SK-N-SH (cell line): ENCODE measurements around the gene HDGFL3. TPM values are rescaled to one million over a fixed set of nuclear protein-coding genes. Genes with fewer than 3 reads are reported as not detected.
"Not testable (repeated sequence)": the region's sequence is repeated elsewhere in the genome, so short reads cannot be mapped to it uniquely, and the experiment has no call there.

Source experiments
- CTCF ChIA-PET: fragments of 300-600, 350-600 bp; formaldehyde crosslinking; extraction: SDS; loops from one replicate; lab custom pipeline; 2021; lab: Yijun Ruan, JAX
- POLR2A ChIA-PET: fragments of 350-600 bp; sonication (Branson Sonifier 250); formaldehyde crosslinking; extraction: SDS; loops from one replicate; lab custom pipeline; 2020; ENCODE audit warnings: antibody characterized with exemption, inconsistent platforms; lab: Yijun Ruan, JAX
- DNase-seq: peaks from one replicate; pipeline ENCODE4 v3.0.0; 2012
- H2AFZ ChIP-seq: fragments of 200-600 bp; sonication (generic); 2 replicates; pipeline ENCODE4 v1.8.1; 2016; ENCODE audit warnings: antibody characterized with exemption, mild to moderate bottlenecking, low read depth
- H3F3A ChIP-seq: fragments of 200-600 bp; sonication (generic); replicated peaks from 2 replicates; pipeline ENCODE3; 2016; ENCODE audit warnings: antibody characterized with exemption, mild to moderate bottlenecking; ENCODE audit not compliant: insufficient read depth
- H3K27ac ChIP-seq, 2 experiments: fragments of 200-500 bp in 1 of 2; fragments of 200-600 bp in 1 of 2; sonication (Bioruptor generic) in 1 of 2; sonication (generic), shearing (Covaris generic) in 1 of 2; 2 replicates each; pipeline versions ENCODE4 v1.5.1 to v1.6.1; 2014 to 2016; ENCODE audit warnings: low read depth in 2 of 2, inconsistent platforms in 1 of 2, low read length in 1 of 2, mild to moderate bottlenecking in 1 of 2, mixed read lengths in 1 of 2
- H3K27me3 ChIP-seq: fragments of 200-600 bp; sonication (generic), shearing (Covaris generic); 2 replicates; pipeline ENCODE4 v1.6.1; 2016; ENCODE audit warnings: mixed run types; ENCODE audit not compliant: insufficient read depth
- H3K36me3 ChIP-seq, 2 experiments: fragments of 200-500 bp in 1 of 2; fragments of 200-600 bp in 1 of 2; sonication (Bioruptor generic) in 1 of 2; sonication (generic) in 1 of 2; replicated peaks in 1 of 2; 2 replicates each; pipeline versions ENCODE3 to v1.5.1; 2014 to 2016; ENCODE audit warnings: low read length in 1 of 2, mild to moderate bottlenecking in 1 of 2; ENCODE audit not compliant: insufficient read depth in 2 of 2, control insufficient read depth in 1 of 2
- H3K4me1 ChIP-seq, 2 experiments: fragments of 200-500 bp in 1 of 2; fragments of 200-600 bp in 1 of 2; sonication (Bioruptor generic) in 1 of 2; sonication (generic), shearing (Covaris generic) in 1 of 2; 2 replicates each; pipeline versions ENCODE4 v1.5.1 to v1.6.1; 2014 to 2016; ENCODE audit warnings: low read depth in 1 of 2, low read length in 1 of 2, mixed run types in 1 of 2; ENCODE audit not compliant: insufficient read depth in 2 of 2, control insufficient read depth in 1 of 2
- H3K4me2 ChIP-seq: fragments of 200-600 bp; sonication (generic), shearing (Covaris generic); 2 replicates; pipeline ENCODE4 v1.6.1; 2017; ENCODE audit warnings: mixed run types
- H3K4me3 ChIP-seq, 2 experiments: fragments of 200-500 bp in 1 of 2; fragments of 200-600 bp in 1 of 2; sonication (Bioruptor generic) in 1 of 2; sonication (generic), shearing (Covaris generic) in 1 of 2; 2 replicates each; pipeline versions ENCODE4 v1.5.1 to v1.8.1; 2014 to 2016; ENCODE audit warnings: low read depth in 2 of 2, inconsistent platforms in 1 of 2, low read length in 1 of 2, mild to moderate bottlenecking in 1 of 2, mixed read lengths in 1 of 2, moderate library complexity in 1 of 2
- H3K79me2 ChIP-seq: fragments of 200-600 bp; sonication (generic); 2 replicates; pipeline ENCODE4 v1.8.1; 2017; ENCODE audit warnings: mild to moderate bottlenecking; ENCODE audit not compliant: insufficient read depth
- H3K9ac ChIP-seq: fragments of 200-600 bp; sonication (generic); 2 replicates; pipeline ENCODE4 v1.6.1; 2017; ENCODE audit warnings: mixed run types
- H3K9me2 ChIP-seq: fragments of 200-600 bp; sonication (generic); 2 replicates; pipeline ENCODE4 v1.6.1; 2017; ENCODE audit warnings: mixed run types
- H3K9me3 ChIP-seq: fragments of 200-600 bp; sonication (generic); 2 replicates; pipeline ENCODE4 v1.6.1; 2017; ENCODE audit warnings: mixed run types, mild to moderate bottlenecking, moderate library complexity
- H4K20me1 ChIP-seq: fragments of 200-600 bp; sonication (generic); 2 replicates; pipeline ENCODE4 v1.6.1; 2017; ENCODE audit warnings: mild to moderate bottlenecking, mixed run types; ENCODE audit not compliant: insufficient read depth
- ELF1 ChIP-seq: IDR thresholded peaks from 2 replicates; pipeline ENCODE4 v1.4.0; 2012
- FOXJ3 ChIP-seq: sonication (generic); formaldehyde crosslinking; IDR thresholded peaks from 2 replicates; pipeline ENCODE4 v1.5.1; 2020; ENCODE audit warnings: mild to moderate bottlenecking, missing genetic modification reagents
- FOXM1 ChIP-seq: IDR thresholded peaks from 2 replicates; pipeline ENCODE4 v1.4.0; 2012; ENCODE audit warnings: low read depth, mild to moderate bottlenecking
- NRF1 ChIP-seq: IDR thresholded peaks from 2 replicates; pipeline ENCODE4 v1.6.1; 2012; ENCODE audit warnings: low read depth, mild to moderate bottlenecking, low read length
- RAD21 ChIP-seq: IDR thresholded peaks from 2 replicates; pipeline ENCODE4 v1.6.1; 2012; ENCODE audit warnings: mild to moderate bottlenecking, low read length
- TEAD4 ChIP-seq: IDR thresholded peaks from 2 replicates; pipeline ENCODE4 v1.4.0; 2012; ENCODE audit warnings: mild to moderate bottlenecking, borderline replicate concordance; ENCODE audit not compliant: insufficient read depth
- YY1 ChIP-seq: IDR thresholded peaks from 2 replicates; pipeline ENCODE4 v1.4.0; 2012; ENCODE audit warnings: low read depth, mild to moderate bottlenecking
- WGBS: methylation state at CpG from one replicate; pipeline ENCODE4 v1.1.6; 2017; ENCODE audit warnings: low lambda C conversion rate; 5-methylcytosine and 5-hydroxymethylcytosine counted together
- polyA plus RNA-seq, 3 experiments: library from polyadenylated mRNA; depleted of rRNA; stranded (reverse); fragments of >200 nt; gene quantifications; 2 replicates each; pipeline ENCODE4 v1.2.3, GENCODE V29; 2012
- TF ChIP-seq, protein P1 (sequence below): IDR thresholded peaks from 2 replicates; pipeline ENCODE4 v1.4.0; 2012; ENCODE audit warnings: low read depth, borderline replicate concordance
- TF ChIP-seq, protein P2 (sequence below): fragments of 150-350 bp; IDR thresholded peaks from 2 replicates; pipeline ENCODE4 v1.6.1; 2017; ENCODE audit warnings: antibody characterized with exemption, low read length, low read depth, borderline replicate concordance
- TF ChIP-seq, protein P3 (sequence below): fragments of 200-600 bp; sonication (generic); IDR thresholded peaks from 2 replicates; pipeline ENCODE4 v1.6.1; 2017; ENCODE audit warnings: antibody characterized with exemption, mild to moderate bottlenecking, moderate library complexity

The HDGFL3 gene
- polyA plus RNA-seq, 1 of the 3 experiments (the other 2 are of a cell fraction) = 8.0 TPM

DNA sequence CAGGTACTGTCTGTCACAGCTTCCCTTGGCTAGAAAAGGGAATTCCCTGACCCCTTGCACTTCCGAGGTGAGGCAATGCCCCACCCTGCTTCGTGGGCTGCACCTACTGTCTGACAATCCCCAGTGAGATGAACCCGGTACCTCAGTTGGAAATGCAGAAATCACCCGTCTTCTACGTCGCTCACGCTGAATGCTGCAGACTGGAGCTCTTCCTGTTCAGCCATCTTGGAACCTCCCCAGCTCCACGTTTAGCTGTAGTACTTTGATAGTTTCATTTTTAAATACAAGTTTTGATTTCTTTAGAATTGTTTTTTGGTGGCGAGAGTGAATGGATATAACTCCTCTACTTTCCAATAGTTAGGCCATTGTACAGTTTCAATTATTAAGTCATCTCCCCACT, 17.8 kb upstream of the HDGFL3 start:
- POLR2A ChIA-PET = no interaction called here
- no peaks in the 10 kb centered on the region for H4K20me1 ChIP-seq
- no peaks in the 10 kb centered on the region for H3K9me3 ChIP-seq
- no peaks in the 10 kb centered on the region for H3K27me3 ChIP-seq
- no peaks in the 10 kb centered on the region for H3K79me2 ChIP-seq
- no peaks in the 10 kb centered on the region for H3K36me3 ChIP-seq
- H2AFZ ChIP-seq = no peak overlapping the region
- no peak overlapping the region for H3K27ac ChIP-seq
- 63% methylated on average over 9 of the region's 9 CpGs for WGBS
- no peak overlapping the region for H3K4me3 ChIP-seq
- peaks cover 4% of the 10 kb centered on the region for H3F3A ChIP-seq
- no peaks in the 10 kb centered on the region for H3K4me1 ChIP-seq
- CTCF ChIA-PET = interaction anchor here (3.0 kb wide), 1 partner anchor 23 kb away, joined by 9 read pairs; no protein-coding TSS in a partner anchor
- no peak overlapping the region for H3K9ac ChIP-seq
- no peak overlapping the region for H3K4me2 ChIP-seq
- H3K9me2 ChIP-seq = no peaks in the 10 kb centered on the region
- TF ChIP-seq FOXJ3 (CRISPR knock-in tag) (no peak), NRF1 (no peak), ELF1 (no peak), FOXM1 (no peak), TEAD4 (no peak), RAD21 (no peak), YY1 (no peak)
- TF ChIP-seq, protein P1, sequence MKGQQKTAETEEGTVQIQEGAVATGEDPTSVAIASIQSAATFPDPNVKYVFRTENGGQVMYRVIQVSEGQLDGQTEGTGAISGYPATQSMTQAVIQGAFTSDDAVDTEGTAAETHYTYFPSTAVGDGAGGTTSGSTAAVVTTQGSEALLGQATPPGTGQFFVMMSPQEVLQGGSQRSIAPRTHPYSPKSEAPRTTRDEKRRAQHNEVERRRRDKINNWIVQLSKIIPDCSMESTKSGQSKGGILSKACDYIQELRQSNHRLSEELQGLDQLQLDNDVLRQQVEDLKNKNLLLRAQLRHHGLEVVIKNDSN = no peak
- TF ChIP-seq, protein P2, sequence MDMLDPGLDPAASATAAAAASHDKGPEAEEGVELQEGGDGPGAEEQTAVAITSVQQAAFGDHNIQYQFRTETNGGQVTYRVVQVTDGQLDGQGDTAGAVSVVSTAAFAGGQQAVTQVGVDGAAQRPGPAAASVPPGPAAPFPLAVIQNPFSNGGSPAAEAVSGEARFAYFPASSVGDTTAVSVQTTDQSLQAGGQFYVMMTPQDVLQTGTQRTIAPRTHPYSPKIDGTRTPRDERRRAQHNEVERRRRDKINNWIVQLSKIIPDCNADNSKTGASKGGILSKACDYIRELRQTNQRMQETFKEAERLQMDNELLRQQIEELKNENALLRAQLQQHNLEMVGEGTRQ = no peak
- TF ChIP-seq, protein P3, sequence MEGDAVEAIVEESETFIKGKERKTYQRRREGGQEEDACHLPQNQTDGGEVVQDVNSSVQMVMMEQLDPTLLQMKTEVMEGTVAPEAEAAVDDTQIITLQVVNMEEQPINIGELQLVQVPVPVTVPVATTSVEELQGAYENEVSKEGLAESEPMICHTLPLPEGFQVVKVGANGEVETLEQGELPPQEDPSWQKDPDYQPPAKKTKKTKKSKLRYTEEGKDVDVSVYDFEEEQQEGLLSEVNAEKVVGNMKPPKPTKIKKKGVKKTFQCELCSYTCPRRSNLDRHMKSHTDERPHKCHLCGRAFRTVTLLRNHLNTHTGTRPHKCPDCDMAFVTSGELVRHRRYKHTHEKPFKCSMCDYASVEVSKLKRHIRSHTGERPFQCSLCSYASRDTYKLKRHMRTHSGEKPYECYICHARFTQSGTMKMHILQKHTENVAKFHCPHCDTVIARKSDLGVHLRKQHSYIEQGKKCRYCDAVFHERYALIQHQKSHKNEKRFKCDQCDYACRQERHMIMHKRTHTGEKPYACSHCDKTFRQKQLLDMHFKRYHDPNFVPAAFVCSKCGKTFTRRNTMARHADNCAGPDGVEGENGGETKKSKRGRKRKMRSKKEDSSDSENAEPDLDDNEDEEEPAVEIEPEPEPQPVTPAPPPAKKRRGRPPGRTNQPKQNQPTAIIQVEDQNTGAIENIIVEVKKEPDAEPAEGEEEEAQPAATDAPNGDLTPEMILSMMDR = no peak
- DNase-seq = no peak

DNA sequence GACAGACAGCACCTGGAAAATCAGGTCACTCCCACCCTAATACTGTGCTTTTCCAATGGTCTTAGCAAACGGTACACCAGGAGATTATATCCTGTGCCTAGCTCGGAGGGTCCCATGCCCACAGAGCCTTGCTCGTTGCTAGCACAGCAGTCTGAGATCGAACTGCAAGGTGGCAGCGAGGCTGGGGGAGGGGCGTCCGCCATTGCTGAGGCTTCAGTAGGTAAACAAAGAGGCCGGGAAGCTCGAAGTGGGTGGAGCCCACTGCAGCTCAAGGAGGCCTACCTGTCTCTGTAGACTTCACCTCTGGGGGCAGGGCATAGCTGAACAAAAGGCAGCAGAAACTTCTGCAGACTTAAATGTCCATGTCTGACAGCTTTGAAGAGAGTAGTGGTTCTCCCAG, 14.2 kb upstream of the HDGFL3 start:
- WGBS = 68% methylated on average over 7 of the region's 9 CpGs
- H4K20me1 ChIP-seq, H3K27me3 ChIP-seq, H3K9me2 ChIP-seq, H3K4me3 ChIP-seq, DNase-seq, H3K27ac ChIP-seq, H3K4me2 ChIP-seq, POLR2A ChIA-PET, H3K79me2 ChIP-seq, H3K36me3 ChIP-seq, CTCF ChIA-PET, H3K9ac ChIP-seq, H2AFZ ChIP-seq, H3K9me3 ChIP-seq, H3K4me1 ChIP-seq, H3F3A ChIP-seq: not testable (repeated sequence)
